A549 (cell line): ENCODE data around the gene THRA. TPM values are rescaled to one million over a fixed set of nuclear protein-coding genes. Genes with fewer than 3 reads are reported as not detected.

Experiments used
- ATAC-seq, 2 experiments: fragments of 200-7000 bp in 1 of 2; fragments of >200 bp in 1 of 2; cut with Nextera tagmentation in 1 of 2; cut with Tn5 transposase in 1 of 2; 3 replicates each; pipeline versions ENCODE4 v1.8.0 to v1.9.1; 2018 to 2020; ENCODE audit warnings: mild to moderate bottlenecking in 1 of 2, moderate library complexity in 1 of 2
- CTCF ChIA-PET: fragments of 300-600 bp; sonication (Branson Sonifier 250); formaldehyde crosslinking; extraction: SDS; loops from one replicate; lab custom pipeline; 2021; ENCODE audit warnings: antibody characterized with exemption, inconsistent platforms; lab: Yijun Ruan, JAX
- POLR2A ChIA-PET: fragments of 350-600 bp; formaldehyde crosslinking; extraction: SDS; loops from one replicate; lab custom pipeline; 2021; ENCODE audit warnings: antibody characterized with exemption, inconsistent platforms; lab: Yijun Ruan, JAX
- DNase-seq, 2 experiments: peaks; one replicate each; pipeline versions ENCODE4 v3.0.0 to v3.0.0-alpha.2; 2011 to 2016; ENCODE audit warnings: low read depth in 1 of 2, low spot score in 1 of 2
- FAIRE-seq: peaks from 2 replicates; lab custom pipeline; 2011; peaks lifted over from hg19 to GRCh38; lab: Jason Lieb, UNC
- H3K27ac ChIP-seq, 2 experiments: fragments of >200 bp; sonication (Bioruptor Twin); formaldehyde crosslinking; 3 replicates each; pipeline ENCODE4 v1.5.1; 2016 to 2017
- H3K4me1 ChIP-seq: fragments of >200 bp; sonication (Bioruptor Twin); formaldehyde crosslinking; 3 replicates; pipeline ENCODE4 v1.6.1; 2016
- H3K4me2 ChIP-seq: fragments of >200 bp; sonication (Bioruptor Twin); formaldehyde crosslinking; 3 replicates; pipeline ENCODE4 v1.6.1; 2016
- H3K4me3 ChIP-seq: fragments of >200 bp; sonication (Bioruptor Twin); formaldehyde crosslinking; 3 replicates; pipeline ENCODE4 v1.5.1; 2016
- H3K9me3 ChIP-seq: fragments of >200 bp; sonication (Bioruptor Twin); formaldehyde crosslinking; 3 replicates; pipeline ENCODE4 v1.6.1; 2016
- ATOH8 ChIP-seq: fragments of 250-450 bp; sonication (Bioruptor Pico); IDR thresholded peaks from 2 replicates; pipeline ENCODE4 v1.5.0; 2020; ENCODE audit warnings: low read depth, mild to moderate bottlenecking, moderate library complexity
- CBX2 ChIP-seq: fragments of 200-600 bp; sonication (generic); IDR thresholded peaks from 2 replicates; pipeline ENCODE4 v1.6.1; 2016; ENCODE audit warnings: low read depth, mild to moderate bottlenecking, borderline replicate concordance
- CHD2 ChIP-seq: fragments of 150-350 bp; IDR thresholded peaks from 2 replicates; pipeline ENCODE4 v1.6.1; 2014; ENCODE audit warnings: low read length; ENCODE audit not compliant: partially characterized antibody
- EHMT2 ChIP-seq: fragments of 200-600 bp; sonication (generic); IDR thresholded peaks from 2 replicates; pipeline ENCODE4 v1.6.1; 2016; ENCODE audit warnings: antibody characterized with exemption, low read depth, mild to moderate bottlenecking, moderate library complexity
- FOSL2 ChIP-seq, 2 experiments: fragments of 450-650 bp in 1 of 2; fragments of >200 bp in 1 of 2; sonication (Bioruptor Twin) in 1 of 2; formaldehyde crosslinking; IDR thresholded peaks; 2 replicates each; pipeline versions ENCODE4 v1.5.0 to v1.6.1; 2016 to 2020; ENCODE audit warnings: mild to moderate bottlenecking in 1 of 2, moderate library complexity in 1 of 2
- FOXS1 ChIP-seq: fragments of 250-450 bp; sonication (Bioruptor Pico); IDR thresholded peaks from 2 replicates; pipeline ENCODE4 v1.5.0; 2020; ENCODE audit warnings: mild to moderate bottlenecking, moderate library complexity
- HES2 ChIP-seq: fragments of >200 bp; sonication (Bioruptor Twin); formaldehyde crosslinking; IDR thresholded peaks from 2 replicates; pipeline ENCODE4 v1.6.1; 2016
- JUN ChIP-seq, 2 experiments: fragments of >200 bp; sonication (Bioruptor Twin); formaldehyde crosslinking; IDR thresholded peaks; 2 replicates in 1 of 2; 3 replicates in 1 of 2; pipeline ENCODE4 v1.6.1; 2016 to 2017
- JUNB ChIP-seq: fragments of >200 bp; sonication (Bioruptor Twin); formaldehyde crosslinking; IDR thresholded peaks from 2 replicates; pipeline ENCODE4 v1.6.1; 2016
- MYC ChIP-seq: IDR thresholded peaks from 2 replicates; pipeline ENCODE4 v1.6.1; 2012; ENCODE audit warnings: mild to moderate bottlenecking, inconsistent platforms, low read length, improper control_type of control experiment, borderline replicate concordance
- NPAS2 ChIP-seq: fragments of 250-450 bp; sonication (Bioruptor Pico); IDR thresholded peaks from 2 replicates; pipeline ENCODE4 v1.8.0; 2022; ENCODE audit warnings: mild to moderate bottlenecking, moderate library complexity, borderline replicate concordance
- NR3C1 ChIP-seq: fragments of >200 bp; sonication (Bioruptor Twin); formaldehyde crosslinking; IDR thresholded peaks from 3 replicates; pipeline ENCODE4 v1.6.1; 2017
- PHF8 ChIP-seq: fragments of 200-600 bp; sonication (generic); IDR thresholded peaks from 2 replicates; pipeline ENCODE4 v1.6.1; 2016; ENCODE audit warnings: low read depth, mild to moderate bottlenecking, antibody characterized with exemption, moderate library complexity, borderline replicate concordance
- RAD21 ChIP-seq, 2 experiments: fragments of >200 bp in 1 of 2; sonication (Bioruptor Twin) in 1 of 2; formaldehyde crosslinking in 1 of 2; IDR thresholded peaks in 1 of 2; conservative IDR thresholded peaks in 1 of 2; 2 replicates in 1 of 2; 3 replicates in 1 of 2; pipeline ENCODE4 v1.6.1; 2012 to 2018; ENCODE audit warnings: inconsistent platforms in 1 of 2
- REST ChIP-seq: fragments of 200-600 bp; sonication (generic); IDR thresholded peaks from 2 replicates; pipeline ENCODE4 v1.6.1; 2016; ENCODE audit warnings: antibody characterized with exemption, mild to moderate bottlenecking, moderate library complexity
- RFX5 ChIP-seq: fragments of 450-650 bp; IDR thresholded peaks from 2 replicates; pipeline ENCODE4 v1.7.1; 2014; ENCODE audit warnings: antibody characterized with exemption, mild to moderate bottlenecking, moderate library complexity
- SMC3 ChIP-seq: fragments of >200 bp; sonication (Bioruptor Twin); formaldehyde crosslinking; IDR thresholded peaks from 3 replicates; pipeline ENCODE4 v1.6.1; 2018; ENCODE audit warnings: inconsistent platforms
- SREBF2 ChIP-seq: fragments of 450-650 bp; IDR thresholded peaks from 2 replicates; pipeline ENCODE4 v1.6.1; 2014; ENCODE audit warnings: mild to moderate bottlenecking, moderate library complexity
- TP53 ChIP-seq: fragments of 250-450 bp; sonication (Bioruptor Pico); IDR thresholded peaks from 2 replicates; pipeline ENCODE4 v1.5.0; 2021; ENCODE audit warnings: mild to moderate bottlenecking, moderate library complexity
- ZC3H11A ChIP-seq: fragments of 450-650 bp; IDR thresholded peaks from 2 replicates; pipeline ENCODE4 v1.6.1; 2014; ENCODE audit warnings: antibody characterized with exemption, mild to moderate bottlenecking
- WGBS: methylation state at CpG from one replicate; pipeline ENCODE4 v1.1.6; 2017; ENCODE audit errors: missing lambda C conversion rate; 5-methylcytosine and 5-hydroxymethylcytosine counted together
- polyA plus RNA-seq, 4 experiments: library from polyadenylated mRNA; depleted of rRNA in 3 of 4; stranded (reverse); fragments of >200 nt; fragmentation: RNase III in 1 of 4; extraction: RNeasy Plus Mini Kit Qiagen cat#74134 plus additional on column Dnase treatment in 1 of 4; gene quantifications; 2 replicates in 3 of 4; 3 replicates in 1 of 4; pipeline ENCODE4 v1.2.3, GENCODE V29; 2011 to 2017

The THRA gene
- polyA plus RNA-seq, 2 of the 4 experiments (the other 2 are of a cell fraction): 20.1 to 22.5 TPM

- TF ChIP-seq FOSL2 (IDR thresholded peaks at IDR 0.05) (0 out of 2 replicates have a peak, but pooled peaks have one; percentile 8), FOSL2 (CRISPR knock-in tag; IDR thresholded peaks at IDR 0.05) (peak; percentile 41; the same call in 1 of the 2 replicates), ATOH8 (no peak)
- TF ChIP-seq, all 56 proteins: peak for 1
Measured at GRCh38 chr17:40021451-40021971, 41.3 kb upstream of the THRA start.

GRCh38 chr17:40022497-40022896 lies 40.3 kb upstream of the THRA start:
- Histone ChIP-seq H3K27ac (peak overlapping the region; percentile 83 to 84; a peak in 4 of 6 replicates), H3K4me3 (no peak overlapping the region), H3K9me3 (no peaks in the 10 kb centered on the region)
- 91% methylated on average over 8 of the region's 9 CpGs for WGBS
- DNase-seq: no peak
- CTCF ChIA-PET: interaction anchor here (0.8 to 23.2 kb wide), 16 partner anchors 15 to 292 kb away, joined by 3 to 625 read pairs (median 6); partner anchors contain the start of genes CASC3, CSF3, MED24 and MIEN1
- TF ChIP-seq SREBF2 (no peak), JUN (IDR thresholded peaks at IDR 0.05) (no peak), REST (no peak), JUNB (no peak), NPAS2 (CRISPR knock-in tag) (no peak), MYC (no peak), CHD2 (no peak), PHF8 (no peak), FOXS1 (no peak), ZC3H11A (no peak), TP53 (CRISPR knock-in tag) (no peak), EHMT2 (no peak), RFX5 (no peak), NR3C1 (no peak)
- TF ChIP-seq, all 56 proteins: peak for 0
- POLR2A ChIA-PET: interaction anchor here (0.5 to 1.6 kb wide), 3 partner anchors 42 to 129 kb away, joined by 4 to 9 read pairs (median 6); partner anchors contain the start of gene PSMD3
- H3K4me2 ChIP-seq: peak overlapping the region; percentile 65; the same call in 2 of the 3 replicates
- ATAC-seq (no peak), FAIRE-seq (no peak)
- peaks cover 43% of the 10 kb centered on the region for H3K4me1 ChIP-seq

More at GRCh38 chr17:40021451-40021971, 41.3 kb upstream of the THRA start:
- peak; percentile 56 to 80 for DNase-seq
- ChIA-PET POLR2A (interaction anchor here (0.6 to 1.6 kb wide), 7 partner anchors 41 to 296 kb away, joined by 3 to 9 read pairs (median 5); partner anchors contain the start of genes NR1D1 and PSMD3), CTCF (interaction anchor here (0.7 to 23.2 kb wide), 18 partner anchors 9 to 291 kb away, joined by 3 to 625 read pairs (median 5); partner anchors contain the start of genes CSF3, MED24, MIEN1 and WIPF2)
- FAIRE-seq: peak; percentile 49
- Histone ChIP-seq H3K4me1 (peaks cover 43% of the 10 kb centered on the region), H3K4me3 (no peak overlapping the region), H3K4me2 (peak overlapping the region; percentile 65), H3K9me3 (no peaks in the 10 kb centered on the region), H3K27ac (peak overlapping the region; percentile 83 to 84)
- peak; percentile 57 to 72 for ATAC-seq
- 56% methylated on average over 9 of the region's 9 CpGs for WGBS

GRCh38 chr17:40022961-40023541 lies 39.7 kb upstream of the THRA start:
- no peak for TF ChIP-seq CBX2
- TF ChIP-seq HES2: no peak
- no peak for TF ChIP-seq PHF8
- no peak for TF ChIP-seq SMC3
- TF ChIP-seq CHD2: no peak
- TF ChIP-seq RAD21 (conservative IDR thresholded peaks at IDR 0.05 in 1 of 2, IDR thresholded peaks at IDR 0.05 in 1 of 2): no peak
- Histone ChIP-seq H3K27ac (peak overlapping the region; percentile 83 to 84; a peak in 4 of 6 replicates), H3K4me1 (peaks cover 43% of the 10 kb centered on the region), H3K9me3 (no peaks in the 10 kb centered on the region), H3K4me3 (no peak overlapping the region), H3K4me2 (peak overlapping the region; percentile 38)
- ATAC-seq: no peak
- ChIA-PET CTCF (interaction anchor here (0.8 to 23.2 kb wide), 15 partner anchors 16 to 267 kb away, joined by 3 to 625 read pairs (median 7); partner anchors contain the start of genes CASC3, CSF3 and MED24), POLR2A (interaction anchor here (1.6 kb wide), 1 partner anchor 43 kb away, joined by 6 read pairs; the partner anchor contains the start of gene PSMD3)
- WGBS: 90% methylated on average over 18 of the region's 19 CpGs
- FAIRE-seq: no peak
- no peak for DNase-seq
